GM18508 (cell line): Measurements from ENCODE around the gene ZFAND6.

Source experiments
- ATAC-seq: cut with Tn5 transposase; IDR thresholded peaks from one replicate; pipeline ENCODE4 v1.9.1; 2021; ENCODE audit warnings: moderate number of reproducible peaks; ENCODE audit not compliant: insufficient read depth, unreplicated experiment

ZFAND6 gene

GRCh38 chr15:80183306-80183705 is 123.8 kb downstream of the ZFAND6 start:
- ATAC-seq: no peak

DNA sequence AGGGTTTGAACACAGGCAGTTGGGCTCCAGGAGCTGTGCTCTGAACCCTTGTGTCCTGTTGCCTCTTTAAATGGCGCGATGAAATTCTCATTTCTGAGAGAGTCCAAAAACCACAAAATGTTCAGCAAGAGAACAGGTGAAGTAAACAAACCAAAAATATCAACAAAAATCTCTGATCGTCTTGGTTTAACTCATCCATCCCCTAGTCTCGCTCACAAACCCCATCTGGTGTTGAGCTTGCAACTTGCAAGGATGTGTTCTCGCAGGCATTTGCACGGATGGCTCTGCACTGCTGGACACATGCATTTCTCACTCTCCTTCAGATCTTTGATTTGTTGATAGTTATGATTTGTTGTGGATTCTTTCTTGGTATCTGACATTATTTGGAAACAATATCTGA is 124.4 kb downstream of the ZFAND6 start:
- ATAC-seq: no peak

GRCh38 chr15:80184554-80184953 is 125.1 kb downstream of the ZFAND6 start:
- ATAC-seq: no peak

DNA sequence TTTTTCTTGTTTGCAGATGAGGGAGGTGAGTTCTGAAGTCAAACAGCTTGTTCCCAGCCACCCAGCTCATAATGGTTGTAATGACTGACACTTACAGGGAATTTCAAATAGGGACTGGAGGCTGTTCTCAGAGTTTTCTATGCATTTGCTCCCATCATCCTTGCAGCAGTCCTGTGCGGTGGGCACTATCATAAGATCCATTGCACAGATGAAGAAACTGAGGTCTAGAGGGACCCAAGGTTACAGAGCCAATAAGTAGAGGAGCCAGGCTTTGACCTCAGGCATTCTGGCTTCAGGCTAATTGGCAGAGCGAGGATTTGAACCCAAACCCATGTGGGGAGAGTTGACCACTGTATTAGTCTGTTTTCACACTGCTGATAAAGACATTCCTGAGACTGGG is 125.7 kb downstream of the ZFAND6 start:
- ATAC-seq: no peak

GRCh38 chr15:80186066-80186465 is 126.6 kb downstream of the ZFAND6 start:
- no peak for ATAC-seq

- ATAC-seq: no peak
Observed at GRCh38 chr15:80186597-80186996, 127.1 kb downstream of the ZFAND6 start.
